Measurements from ENCODE around the gene GARNL3. TPM values are rescaled to one million over a fixed set of nuclear protein-coding genes. Genes with fewer than 3 reads are reported as not detected.

Gene GARNL3, protein sequence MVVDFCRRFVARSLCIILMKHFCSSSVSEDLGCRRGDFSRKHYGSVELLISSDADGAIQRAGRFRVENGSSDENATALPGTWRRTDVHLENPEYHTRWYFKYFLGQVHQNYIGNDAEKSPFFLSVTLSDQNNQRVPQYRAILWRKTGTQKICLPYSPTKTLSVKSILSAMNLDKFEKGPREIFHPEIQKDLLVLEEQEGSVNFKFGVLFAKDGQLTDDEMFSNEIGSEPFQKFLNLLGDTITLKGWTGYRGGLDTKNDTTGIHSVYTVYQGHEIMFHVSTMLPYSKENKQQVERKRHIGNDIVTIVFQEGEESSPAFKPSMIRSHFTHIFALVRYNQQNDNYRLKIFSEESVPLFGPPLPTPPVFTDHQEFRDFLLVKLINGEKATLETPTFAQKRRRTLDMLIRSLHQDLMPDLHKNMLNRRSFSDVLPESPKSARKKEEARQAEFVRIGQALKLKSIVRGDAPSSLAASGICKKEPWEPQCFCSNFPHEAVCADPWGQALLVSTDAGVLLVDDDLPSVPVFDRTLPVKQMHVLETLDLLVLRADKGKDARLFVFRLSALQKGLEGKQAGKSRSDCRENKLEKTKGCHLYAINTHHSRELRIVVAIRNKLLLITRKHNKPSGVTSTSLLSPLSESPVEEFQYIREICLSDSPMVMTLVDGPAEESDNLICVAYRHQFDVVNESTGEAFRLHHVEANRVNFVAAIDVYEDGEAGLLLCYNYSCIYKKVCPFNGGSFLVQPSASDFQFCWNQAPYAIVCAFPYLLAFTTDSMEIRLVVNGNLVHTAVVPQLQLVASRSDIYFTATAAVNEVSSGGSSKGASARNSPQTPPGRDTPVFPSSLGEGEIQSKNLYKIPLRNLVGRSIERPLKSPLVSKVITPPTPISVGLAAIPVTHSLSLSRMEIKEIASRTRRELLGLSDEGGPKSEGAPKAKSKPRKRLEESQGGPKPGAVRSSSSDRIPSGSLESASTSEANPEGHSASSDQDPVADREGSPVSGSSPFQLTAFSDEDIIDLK
- total RNA-seq, result 2.2 and 10.4 TPM in 2 replicates

DNA sequence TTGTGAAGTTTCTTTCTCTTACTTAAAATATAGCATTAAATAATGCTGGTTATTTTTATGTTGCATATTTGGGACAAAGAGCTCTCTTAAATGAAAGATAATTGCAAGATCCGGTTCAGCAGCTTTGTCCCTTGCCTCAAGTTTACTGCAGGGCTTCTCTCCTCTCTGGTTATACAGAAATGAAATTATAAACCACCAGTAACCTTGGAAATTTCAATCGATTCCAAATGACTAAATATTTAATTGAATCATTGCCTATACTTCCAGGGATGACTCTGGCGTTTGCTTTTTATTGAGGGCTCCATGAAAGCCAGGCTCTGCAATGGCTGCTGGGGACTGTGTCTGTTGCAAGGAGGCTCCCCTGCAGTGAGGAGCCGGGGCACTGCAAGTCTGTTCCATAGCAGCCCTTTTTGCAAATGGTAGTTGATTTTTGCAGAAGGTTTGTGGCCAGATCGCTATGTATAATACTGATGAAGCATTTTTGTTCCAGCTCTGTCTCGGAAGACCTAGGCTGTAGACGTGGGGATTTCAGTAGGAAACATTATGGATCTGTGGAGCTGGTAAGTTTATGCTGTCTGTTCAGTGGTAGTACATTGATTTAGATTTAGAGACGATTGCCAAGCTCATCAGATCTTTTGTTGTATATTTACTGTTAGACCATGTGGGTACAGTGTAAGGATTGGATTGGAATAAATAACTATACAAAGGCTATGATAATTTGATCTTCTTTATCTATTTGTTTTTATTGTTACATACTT lies at the start of gene GARNL3:
TSS of gene GARNL3 (plus strand) at position 313 of the 758 bp plus-strand sequence. CDS start at position 417, 104 bp downstream.
- TF ChIP-seq, protein P1, sequence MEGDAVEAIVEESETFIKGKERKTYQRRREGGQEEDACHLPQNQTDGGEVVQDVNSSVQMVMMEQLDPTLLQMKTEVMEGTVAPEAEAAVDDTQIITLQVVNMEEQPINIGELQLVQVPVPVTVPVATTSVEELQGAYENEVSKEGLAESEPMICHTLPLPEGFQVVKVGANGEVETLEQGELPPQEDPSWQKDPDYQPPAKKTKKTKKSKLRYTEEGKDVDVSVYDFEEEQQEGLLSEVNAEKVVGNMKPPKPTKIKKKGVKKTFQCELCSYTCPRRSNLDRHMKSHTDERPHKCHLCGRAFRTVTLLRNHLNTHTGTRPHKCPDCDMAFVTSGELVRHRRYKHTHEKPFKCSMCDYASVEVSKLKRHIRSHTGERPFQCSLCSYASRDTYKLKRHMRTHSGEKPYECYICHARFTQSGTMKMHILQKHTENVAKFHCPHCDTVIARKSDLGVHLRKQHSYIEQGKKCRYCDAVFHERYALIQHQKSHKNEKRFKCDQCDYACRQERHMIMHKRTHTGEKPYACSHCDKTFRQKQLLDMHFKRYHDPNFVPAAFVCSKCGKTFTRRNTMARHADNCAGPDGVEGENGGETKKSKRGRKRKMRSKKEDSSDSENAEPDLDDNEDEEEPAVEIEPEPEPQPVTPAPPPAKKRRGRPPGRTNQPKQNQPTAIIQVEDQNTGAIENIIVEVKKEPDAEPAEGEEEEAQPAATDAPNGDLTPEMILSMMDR (conservative IDR thresholded peaks at IDR 0.05; ENCODE audit: low read depth, low read length), result no peak
- H3K4me3 ChIP-seq (ENCODE audit: low read depth, low read length), result no peak within 1 kb of the TSS
- DNase-seq (ENCODE audit: low read depth), result no peak

GRCh38 chr9:127215268-127216209 lies 49.0 kb upstream of the GARNL3 start:
- DNase-seq (ENCODE audit: low read depth), result no peak
- TF ChIP-seq, protein P1 (conservative IDR thresholded peaks at IDR 0.05; ENCODE audit: low read depth, low read length), result no peak
- H3K4me3 ChIP-seq (ENCODE audit: low read depth, low read length), result no peak overlapping the region

GRCh38 chr9:127216210-127216887 lies 48.2 kb upstream of the GARNL3 start:
- TF ChIP-seq, protein P1 (conservative IDR thresholded peaks at IDR 0.05; ENCODE audit: low read depth, low read length), result no peak
- DNase-seq (ENCODE audit: low read depth), result no peak
- H3K4me3 ChIP-seq (ENCODE audit: low read depth, low read length), result no peak overlapping the region

- TF ChIP-seq, protein P1 (conservative IDR thresholded peaks at IDR 0.05; ENCODE audit: low read depth, low read length), result no peak
- no peak for DNase-seq (ENCODE audit: low read depth)
- H3K4me3 ChIP-seq (ENCODE audit: low read depth, low read length), result no peak overlapping the region
Measured at GRCh38 chr9:127216888-127217217, 47.7 kb upstream of the GARNL3 start.

GRCh38 chr9:127218818-127219217 lies 45.8 kb upstream of the GARNL3 start:
- no peak for DNase-seq (ENCODE audit: low read depth)
- TF ChIP-seq, protein P1 (conservative IDR thresholded peaks at IDR 0.05; ENCODE audit: low read depth, low read length), result no peak
- no peak overlapping the region for H3K4me3 ChIP-seq (ENCODE audit: low read depth, low read length)
